SU-DHL-6 (cell line): ENCODE measurements around the gene CCDC107.
"Not testable (repeated sequence)": the region's sequence is repeated elsewhere in the genome, so short reads cannot be mapped to it uniquely, and the experiment has no call there.

Experiments used
- H2AFZ ChIP-seq: fragments of 200-600 bp; sonication (generic); 2 replicates; pipeline ENCODE4 v1.6.1; 2014; ENCODE audit warnings: low read depth, mild to moderate bottlenecking, moderate library complexity, mixed read lengths, antibody characterized with exemption, low read length; ENCODE audit not compliant: severe bottlenecking
- H3F3A ChIP-seq: fragments of 200-600 bp; shearing (Covaris generic); 2 replicates; pipeline ENCODE4 v1.6.0; 2016; ENCODE audit warnings: antibody characterized with exemption, mild to moderate bottlenecking; ENCODE audit not compliant: insufficient read depth
- H3K27ac ChIP-seq: fragments of 200-600 bp; sonication (generic); 2 replicates; pipeline ENCODE4 v1.5.1; 2016; ENCODE audit warnings: low read depth, mild to moderate bottlenecking, low read length, moderate library complexity, mixed read lengths
- H3K27me3 ChIP-seq: fragments of 200-600 bp; sonication (generic), shearing (Covaris generic); 2 replicates; pipeline ENCODE4 v1.6.0; 2014; ENCODE audit warnings: mild to moderate bottlenecking, low read length
- H3K36me3 ChIP-seq: fragments of 200-600 bp; sonication (generic); 2 replicates; pipeline ENCODE4 v1.6.1; 2014; ENCODE audit warnings: mild to moderate bottlenecking, low read length, mixed read lengths
- H3K4me2 ChIP-seq: fragments of 300-600, 200-600 bp; shearing (Covaris generic), sonication (generic); 2 replicates; pipeline ENCODE4 v1.6.0; 2014; ENCODE audit warnings: low read length, low read depth, mild to moderate bottlenecking; ENCODE audit not compliant: poor library complexity, severe bottlenecking
- H3K4me3 ChIP-seq: fragments of 200-600 bp; sonication (generic); 2 replicates; pipeline ENCODE4 v1.5.1; 2014; ENCODE audit warnings: antibody characterized with exemption, low read length, mild to moderate bottlenecking, mixed read lengths; ENCODE audit not compliant: insufficient read depth, poor library complexity, severe bottlenecking
- H3K79me2 ChIP-seq: fragments of 200-600 bp; sonication (generic); 2 replicates; pipeline ENCODE4 v1.6.1; 2014; ENCODE audit warnings: mild to moderate bottlenecking, low read length, moderate library complexity; ENCODE audit not compliant: insufficient read depth
- H3K9ac ChIP-seq: fragments of 200-600 bp; sonication (generic); 2 replicates; pipeline ENCODE4 v1.7.0; 2014; ENCODE audit warnings: mild to moderate bottlenecking, low read length
- H3K9me2 ChIP-seq: fragments of 200-600 bp; sonication (generic); replicated peaks from 2 replicates; pipeline ENCODE4 v1.6.1; 2014; ENCODE audit warnings: low read length; ENCODE audit not compliant: insufficient read depth
- H3K9me3 ChIP-seq: fragments of 200-600 bp; sonication (generic); 2 replicates; pipeline ENCODE4 v1.6.1; 2014; ENCODE audit warnings: low read length, mixed read lengths; ENCODE audit not compliant: insufficient read depth
- H4K20me1 ChIP-seq: fragments of 200-600 bp; sonication (generic); 2 replicates; pipeline ENCODE4 v1.6.1; 2014; ENCODE audit warnings: low read depth, mild to moderate bottlenecking, antibody characterized with exemption, low read length, moderate library complexity, mixed read lengths
- EZH2phosphoT487 ChIP-seq: fragments of 200-600 bp; sonication (generic), shearing (Covaris generic); conservative IDR thresholded peaks from 2 replicates; pipeline ENCODE4 v1.6.1; 2018; ENCODE audit warnings: mild to moderate bottlenecking, antibody characterized with exemption, low read length, moderate library complexity, mixed read lengths
- TF ChIP-seq, protein P1 (sequence below): fragments of 200-600 bp; sonication (generic); IDR thresholded peaks from one replicate; pipeline ENCODE4 v1.5.1; 2017; ENCODE audit warnings: antibody characterized with exemption, mild to moderate bottlenecking, low read length, moderate library complexity; ENCODE audit not compliant: insufficient read depth, poor library complexity, severe bottlenecking

Gene CCDC107

DNA sequence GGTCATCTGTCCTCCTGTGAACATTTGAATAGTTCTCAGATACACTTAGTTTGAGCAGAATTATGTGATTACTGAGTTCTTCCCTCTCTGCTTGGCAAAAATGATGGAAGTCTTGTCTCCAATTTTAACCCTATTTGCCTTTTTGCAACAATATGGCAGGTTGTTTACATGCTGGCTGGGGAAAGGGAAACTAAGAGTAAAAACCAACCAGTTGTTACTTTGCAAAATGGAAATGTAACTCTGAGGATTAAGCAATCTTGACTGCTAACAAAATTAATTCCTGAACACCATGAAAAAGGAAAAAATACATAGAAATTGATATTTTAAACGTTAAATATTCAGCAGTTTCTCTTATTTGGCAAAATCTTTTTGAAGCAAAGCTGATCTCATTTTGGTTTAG is 18.5 kb upstream of the CCDC107 start:
- H3K36me3 ChIP-seq: no peaks in the 10 kb centered on the region
- 0 out of 2 replicates have a peak overlapping the region, but pooled peaks have one; percentile 33 for H3K9ac ChIP-seq
- H3K9me3 ChIP-seq: no peaks in the 10 kb centered on the region
- H3F3A ChIP-seq: peaks cover 26% of the 10 kb centered on the region
- TF ChIP-seq, protein P1, sequence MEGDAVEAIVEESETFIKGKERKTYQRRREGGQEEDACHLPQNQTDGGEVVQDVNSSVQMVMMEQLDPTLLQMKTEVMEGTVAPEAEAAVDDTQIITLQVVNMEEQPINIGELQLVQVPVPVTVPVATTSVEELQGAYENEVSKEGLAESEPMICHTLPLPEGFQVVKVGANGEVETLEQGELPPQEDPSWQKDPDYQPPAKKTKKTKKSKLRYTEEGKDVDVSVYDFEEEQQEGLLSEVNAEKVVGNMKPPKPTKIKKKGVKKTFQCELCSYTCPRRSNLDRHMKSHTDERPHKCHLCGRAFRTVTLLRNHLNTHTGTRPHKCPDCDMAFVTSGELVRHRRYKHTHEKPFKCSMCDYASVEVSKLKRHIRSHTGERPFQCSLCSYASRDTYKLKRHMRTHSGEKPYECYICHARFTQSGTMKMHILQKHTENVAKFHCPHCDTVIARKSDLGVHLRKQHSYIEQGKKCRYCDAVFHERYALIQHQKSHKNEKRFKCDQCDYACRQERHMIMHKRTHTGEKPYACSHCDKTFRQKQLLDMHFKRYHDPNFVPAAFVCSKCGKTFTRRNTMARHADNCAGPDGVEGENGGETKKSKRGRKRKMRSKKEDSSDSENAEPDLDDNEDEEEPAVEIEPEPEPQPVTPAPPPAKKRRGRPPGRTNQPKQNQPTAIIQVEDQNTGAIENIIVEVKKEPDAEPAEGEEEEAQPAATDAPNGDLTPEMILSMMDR: no peak
- TF ChIP-seq EZH2phosphoT487: no peak
- H3K4me3 ChIP-seq: no peak overlapping the region
- H3K79me2 ChIP-seq: no peaks in the 10 kb centered on the region
- H3K27me3 ChIP-seq: no peaks in the 10 kb centered on the region
- H2AFZ ChIP-seq: peak overlapping the region; percentile 6
- peak overlapping the region; percentile 68 for H3K27ac ChIP-seq
- H4K20me1 ChIP-seq: no peaks in the 10 kb centered on the region
- H3K9me2 ChIP-seq: no peaks in the 10 kb centered on the region
- H3K4me2 ChIP-seq: peak overlapping the region; percentile 53

- not testable (repeated sequence) for H3K9ac ChIP-seq, H3K27ac ChIP-seq, H2AFZ ChIP-seq, H3K9me2 ChIP-seq, H3K4me3 ChIP-seq, H3K9me3 ChIP-seq, H3K79me2 ChIP-seq, H3K36me3 ChIP-seq, H4K20me1 ChIP-seq, H3K27me3 ChIP-seq, H3K4me2 ChIP-seq
- peaks cover 18% of the 10 kb centered on the region for H3F3A ChIP-seq
These were observed 17.7 kb upstream of the CCDC107 start for GRCh38 chr9:35640431-35640830.

- not testable (repeated sequence) for H4K20me1 ChIP-seq, H2AFZ ChIP-seq, H3K36me3 ChIP-seq, H3K27me3 ChIP-seq, H3K27ac ChIP-seq, H3K4me2 ChIP-seq, H3K9me2 ChIP-seq, H3K9me3 ChIP-seq, H3K4me3 ChIP-seq, H3K79me2 ChIP-seq, H3K9ac ChIP-seq
- H3F3A ChIP-seq: 0 out of 2 replicates have a peak, but pooled peaks cover 13% of the 10 kb centered on the region
These were observed 16.6 kb upstream of the CCDC107 start for GRCh38 chr9:35641478-35641877.

DNA sequence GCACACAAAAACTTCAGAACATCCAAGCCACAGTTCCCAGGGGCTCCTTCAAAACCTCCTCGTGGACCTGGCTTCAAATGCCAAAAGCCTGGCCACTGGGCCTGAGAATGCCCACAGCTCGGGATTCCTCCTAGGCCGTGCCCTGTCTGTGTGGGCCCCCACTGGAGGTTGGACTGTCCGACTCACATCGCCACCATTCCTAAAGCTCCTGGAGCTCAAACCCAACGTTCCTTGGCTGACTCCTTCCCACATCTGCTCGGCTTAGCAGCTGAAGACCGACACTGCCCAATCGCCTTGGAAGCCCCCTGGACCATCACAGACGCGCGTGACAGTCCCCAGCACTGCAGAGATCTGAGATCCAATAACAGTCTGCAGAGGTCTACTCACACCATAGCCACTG is 15.0 kb upstream of the CCDC107 start:
- Histone ChIP-seq H3K4me2 (no peak overlapping the region), H3K79me2 (no peaks in the 10 kb centered on the region), H3K4me3 (no peak overlapping the region), H2AFZ (no peak overlapping the region), H3K27me3 (no peaks in the 10 kb centered on the region), H3K9me3 (no peaks in the 10 kb centered on the region), H3K36me3 (no peaks in the 10 kb centered on the region), H3F3A (peaks cover 21% of the 10 kb centered on the region), H4K20me1 (no peaks in the 10 kb centered on the region), H3K27ac (no peak overlapping the region), H3K9me2 (no peaks in the 10 kb centered on the region), H3K9ac (no peak overlapping the region)
- no peak for TF ChIP-seq EZH2phosphoT487
- TF ChIP-seq, protein P1: no peak

DNA sequence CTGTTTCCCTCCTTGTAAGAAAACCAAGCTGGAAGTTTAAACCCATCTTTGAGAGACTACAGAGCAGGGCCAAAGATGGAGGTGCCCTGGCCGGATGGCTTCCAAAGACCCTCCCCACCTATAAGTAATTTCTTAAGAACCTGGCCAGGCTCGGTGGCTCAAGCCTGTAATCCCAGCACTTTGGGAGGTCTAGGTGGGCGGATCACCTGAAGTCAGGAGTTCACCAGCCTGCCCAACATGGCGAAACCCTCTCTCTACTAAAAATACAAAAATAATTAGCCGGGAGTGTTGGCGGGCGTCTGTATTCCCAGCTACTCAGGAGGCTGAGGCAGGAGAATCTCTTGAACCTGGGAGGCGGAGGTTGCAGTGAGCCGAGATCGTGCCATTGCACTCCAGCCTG is 12.4 kb upstream of the CCDC107 start:
- not testable (repeated sequence) for H4K20me1 ChIP-seq, H3K9me3 ChIP-seq, H3K27me3 ChIP-seq, H3K36me3 ChIP-seq, H3K9me2 ChIP-seq, H3K79me2 ChIP-seq
- H3K4me2 ChIP-seq: peak overlapping the region; percentile 91
- H3F3A ChIP-seq: peaks cover 41% of the 10 kb centered on the region
- H3K4me3 ChIP-seq: peak overlapping the region; percentile 81
- H2AFZ ChIP-seq: peak overlapping the region; percentile 44
- peak overlapping the region; percentile 91 for H3K27ac ChIP-seq
- H3K9ac ChIP-seq: peak overlapping the region; percentile 73
